Cardiac fibroblast (primary cell): ENCODE results near the gene NCKIPSD.

ENCODE experiments used
- DNase-seq, 2 donors: peaks; one replicate each; pipeline versions ENCODE4 v3.0.0 to v3.0.0-alpha.2; 2010; ENCODE audit warnings: low read depth in 2 of 2
- H3K4me3 ChIP-seq, 2 donors: replicated peaks in 1 of 2; 1 replicate in 1 of 2; 2 replicates in 1 of 2; pipeline ENCODE4 v1.5.1; 2011; ENCODE audit warnings: low read depth in 2 of 2, low read length in 2 of 2, mild to moderate bottlenecking in 2 of 2, moderate library complexity in 1 of 2
- TF ChIP-seq, protein P1 (sequence below): IDR thresholded peaks from one replicate; pipeline ENCODE4 v1.5.1; 2011; ENCODE audit warnings: low read depth, mild to moderate bottlenecking, low read length, inconsistent platforms

The NCKIPSD gene

DNA sequence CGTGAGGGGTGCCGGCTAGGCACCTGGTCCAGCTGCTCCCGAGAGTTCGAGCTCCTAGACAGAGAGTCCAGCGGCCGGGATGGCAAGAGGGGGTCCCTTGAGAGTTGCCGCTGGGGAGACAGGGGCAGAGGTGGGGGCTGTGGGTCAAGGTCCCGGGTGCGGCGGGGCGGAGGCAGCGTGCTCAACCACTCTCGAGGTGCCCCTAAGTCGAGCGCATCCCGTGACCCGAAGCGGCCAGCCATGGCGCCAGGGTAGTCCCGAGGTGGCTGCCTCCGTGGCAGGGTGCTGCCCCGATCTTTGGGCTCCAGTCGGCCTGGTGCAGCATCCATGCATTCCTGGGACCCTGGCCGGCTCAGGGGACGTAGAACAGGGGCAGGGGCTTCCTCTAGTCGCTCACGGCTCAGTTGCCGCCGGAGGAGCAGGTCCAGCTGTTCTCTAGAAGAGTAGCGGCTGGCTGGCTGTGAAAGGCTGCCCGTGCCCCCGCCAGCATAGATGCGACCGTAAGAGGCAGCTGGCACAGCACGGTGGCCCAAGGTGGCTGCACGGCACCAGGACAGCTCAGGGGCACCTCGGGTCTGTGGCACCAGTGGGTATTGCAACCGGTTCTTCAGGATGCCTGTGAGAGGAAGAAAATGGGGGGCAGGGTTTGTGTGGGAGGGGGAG is 45.6 kb downstream of the NCKIPSD start:
- no peak for DNase-seq
- TF ChIP-seq, protein P1, sequence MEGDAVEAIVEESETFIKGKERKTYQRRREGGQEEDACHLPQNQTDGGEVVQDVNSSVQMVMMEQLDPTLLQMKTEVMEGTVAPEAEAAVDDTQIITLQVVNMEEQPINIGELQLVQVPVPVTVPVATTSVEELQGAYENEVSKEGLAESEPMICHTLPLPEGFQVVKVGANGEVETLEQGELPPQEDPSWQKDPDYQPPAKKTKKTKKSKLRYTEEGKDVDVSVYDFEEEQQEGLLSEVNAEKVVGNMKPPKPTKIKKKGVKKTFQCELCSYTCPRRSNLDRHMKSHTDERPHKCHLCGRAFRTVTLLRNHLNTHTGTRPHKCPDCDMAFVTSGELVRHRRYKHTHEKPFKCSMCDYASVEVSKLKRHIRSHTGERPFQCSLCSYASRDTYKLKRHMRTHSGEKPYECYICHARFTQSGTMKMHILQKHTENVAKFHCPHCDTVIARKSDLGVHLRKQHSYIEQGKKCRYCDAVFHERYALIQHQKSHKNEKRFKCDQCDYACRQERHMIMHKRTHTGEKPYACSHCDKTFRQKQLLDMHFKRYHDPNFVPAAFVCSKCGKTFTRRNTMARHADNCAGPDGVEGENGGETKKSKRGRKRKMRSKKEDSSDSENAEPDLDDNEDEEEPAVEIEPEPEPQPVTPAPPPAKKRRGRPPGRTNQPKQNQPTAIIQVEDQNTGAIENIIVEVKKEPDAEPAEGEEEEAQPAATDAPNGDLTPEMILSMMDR: no peak
- H3K4me3 ChIP-seq: no peak overlapping the region

DNA sequence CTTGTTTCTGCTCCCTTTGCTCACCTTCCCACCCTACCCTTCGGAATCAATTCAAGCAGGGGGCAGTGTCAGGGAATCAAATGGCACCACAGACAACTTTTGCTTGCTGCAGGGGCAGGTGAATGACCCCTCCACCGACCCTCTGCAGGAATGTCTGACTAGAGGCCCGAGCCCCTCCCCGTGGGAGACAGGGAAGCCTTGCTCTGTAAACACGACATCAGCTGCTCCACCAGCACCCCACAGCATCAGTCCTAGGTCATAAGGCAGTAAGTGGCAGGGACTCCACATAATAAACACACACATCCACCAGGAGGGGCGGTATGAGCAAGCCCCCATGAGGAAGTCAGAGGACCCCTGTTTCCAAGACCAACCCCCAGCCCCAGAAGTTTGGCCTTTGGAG is 48.4 kb downstream of the NCKIPSD start:
- TF ChIP-seq, protein P1: no peak
- no peak overlapping the region for H3K4me3 ChIP-seq
- no peak for DNase-seq

DNA sequence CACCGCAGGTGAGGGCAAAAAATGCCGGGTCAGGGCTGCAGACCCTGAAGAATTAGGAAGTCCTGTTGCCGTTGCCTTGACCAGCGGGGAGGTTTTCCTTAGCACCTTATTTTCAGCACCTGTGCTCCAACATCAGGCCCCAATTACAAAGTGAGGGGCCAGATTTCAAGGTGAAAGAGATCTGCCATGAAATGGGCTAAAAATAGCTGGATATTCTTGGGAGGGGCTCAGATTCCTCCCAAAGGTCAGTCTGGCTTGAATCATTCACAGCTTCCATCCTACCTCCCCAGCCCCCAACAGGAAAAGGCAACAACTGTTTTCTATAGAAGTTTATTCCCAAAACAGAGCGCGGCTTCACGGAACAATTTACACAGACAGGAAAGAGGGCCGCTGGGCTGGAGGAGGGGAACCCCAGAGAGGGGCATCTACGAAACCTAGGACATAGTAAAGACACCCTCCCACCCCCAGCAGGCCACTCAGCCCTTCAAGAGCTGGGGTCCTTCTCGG is 49.5 kb downstream of the NCKIPSD start:
- DNase-seq: peak; percentile 5 to 6
- H3K4me3 ChIP-seq: peak overlapping the region; percentile 97 to 99
- TF ChIP-seq, protein P1: no peak

DNA sequence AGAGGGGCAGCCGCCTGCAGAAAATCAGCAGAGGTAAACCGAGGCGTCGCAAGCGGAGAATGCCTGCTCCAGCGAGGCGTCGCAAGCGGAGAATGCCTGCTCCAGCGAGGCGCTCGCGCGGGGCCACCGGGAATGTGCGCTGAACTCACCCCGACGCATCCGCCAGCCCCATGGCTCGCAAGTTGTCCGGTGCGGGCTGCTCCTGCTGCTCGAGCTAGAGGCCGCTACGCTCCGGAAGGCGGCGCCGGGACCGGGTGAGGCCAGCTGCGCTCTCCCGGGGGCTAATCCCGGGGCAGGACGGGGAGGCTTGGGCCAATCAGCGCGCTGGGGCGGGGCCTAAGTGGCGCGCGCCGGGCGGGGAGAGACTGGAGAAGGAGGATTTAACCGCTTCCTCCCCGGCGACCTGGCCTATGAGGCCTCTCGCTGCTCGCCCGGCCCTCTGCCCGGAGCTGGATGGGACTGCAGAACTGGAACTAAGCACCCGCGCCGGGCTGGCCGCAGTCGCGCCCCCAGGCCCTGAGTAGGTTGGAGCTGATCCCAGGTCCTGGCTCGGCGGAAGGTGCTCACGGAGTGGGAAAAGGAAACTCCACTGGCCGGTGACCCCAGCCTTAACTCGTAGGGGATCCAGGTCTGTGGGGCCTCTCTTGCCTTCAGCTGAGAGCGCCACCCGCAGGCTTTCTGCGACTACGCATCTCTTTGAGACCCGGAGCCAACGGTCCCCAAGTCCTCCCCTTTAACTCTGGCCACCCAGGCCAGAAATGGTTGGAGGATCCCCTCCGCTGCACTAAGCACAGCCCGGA is 50.3 kb downstream of the NCKIPSD start, which contains the start of gene SLC26A6:
SLC26A6 (minus strand) TSS at position 240 of the 800 bp plus-strand sequence; CDS start at position 172, 68 bp downstream.
- H3K4me3 ChIP-seq: peak within 1 kb of the TSS; percentile 97 to 99
- TF ChIP-seq, protein P1: peak; percentile 76
- peak; percentile 97 for DNase-seq

DNA sequence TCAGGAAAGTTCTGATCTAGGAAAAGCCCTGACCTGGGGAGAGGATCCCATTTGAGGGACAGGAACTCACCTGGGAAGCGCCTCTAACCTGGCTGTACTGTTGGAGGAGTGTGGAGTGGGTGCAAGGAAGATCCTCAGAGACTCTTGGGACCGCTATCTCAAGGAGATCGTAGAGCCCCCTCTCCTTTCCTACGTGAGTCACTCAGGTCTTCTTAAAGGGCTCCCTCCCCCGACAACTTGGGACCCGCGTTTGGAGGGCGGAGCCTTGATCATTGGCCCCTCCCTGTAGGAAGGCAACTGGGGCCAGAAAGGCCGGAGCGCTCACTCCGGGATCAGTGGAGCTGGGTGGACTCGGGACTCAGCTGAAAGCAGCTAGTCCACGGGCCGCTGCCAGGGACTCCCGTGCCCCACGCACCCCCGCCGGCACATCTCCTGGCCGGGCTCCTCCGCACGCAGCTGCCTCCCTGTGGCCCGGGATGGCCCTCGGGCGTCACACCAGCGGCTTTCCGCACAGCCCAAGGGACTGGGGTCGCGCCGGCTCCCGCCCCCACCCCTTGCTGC is 51.0 kb downstream of the NCKIPSD start:
- peak overlapping the region; percentile 97 to 99 for H3K4me3 ChIP-seq
- TF ChIP-seq, protein P1: no peak
- peak; percentile 64 to 65 for DNase-seq

DNA sequence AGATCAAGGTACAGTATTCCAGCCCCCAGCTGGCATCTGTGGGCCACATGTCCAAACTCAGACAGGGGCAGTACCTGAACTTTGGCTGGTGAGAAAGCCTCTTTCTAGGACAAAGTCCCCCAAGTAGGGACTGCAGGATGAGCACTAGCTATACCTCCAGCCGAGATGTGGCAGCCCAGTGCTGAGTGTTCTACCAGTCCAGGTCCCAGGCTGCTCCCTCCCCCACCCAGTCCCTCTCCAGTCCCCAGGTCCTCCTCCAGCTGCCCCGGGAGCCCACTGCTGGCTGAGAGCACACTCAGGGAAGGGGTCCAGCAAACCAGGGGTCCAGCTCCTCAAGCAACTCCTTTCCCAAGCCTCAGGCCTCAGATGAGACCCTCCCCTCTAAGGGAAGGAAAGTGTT is 52.0 kb downstream of the NCKIPSD start:
- TF ChIP-seq, protein P1: no peak
- no peak for DNase-seq
- H3K4me3 ChIP-seq: peak overlapping the region in 1 of 2 donors; percentile 99
